Kidney capillary endothelial cell (primary cell): ENCODE measurements around the gene TBL1XR1.
"Not testable (repeated sequence)": the region's sequence is repeated elsewhere in the genome, so short reads cannot be mapped to it uniquely, and the experiment has no call there.

Experiments used
- DNase-seq: peaks from one replicate; pipeline ENCODE4 v3.0.0-alpha.2; 2018; ENCODE audit warnings: low spot score

Gene TBL1XR1

DNA sequence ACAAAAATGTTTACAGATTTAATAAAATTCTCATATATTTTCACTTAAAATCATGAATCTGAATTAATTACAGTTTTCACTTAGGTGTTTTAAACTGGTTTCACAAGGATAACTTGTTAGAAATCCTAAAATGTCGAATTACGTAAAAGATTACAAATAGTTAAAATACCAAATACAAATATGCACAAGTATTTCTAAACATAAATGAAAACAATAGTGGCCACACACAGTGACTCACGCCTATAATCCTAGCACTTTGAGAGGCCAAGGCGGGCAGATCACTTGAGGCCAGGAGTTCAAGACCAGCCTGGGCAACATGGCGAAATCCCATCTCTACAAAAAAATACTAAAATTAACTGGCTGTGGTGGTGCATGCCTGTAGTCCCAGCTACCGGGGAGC lies 10.9 kb upstream of the TBL1XR1 start:
- DNase-seq, result no peak

DNA sequence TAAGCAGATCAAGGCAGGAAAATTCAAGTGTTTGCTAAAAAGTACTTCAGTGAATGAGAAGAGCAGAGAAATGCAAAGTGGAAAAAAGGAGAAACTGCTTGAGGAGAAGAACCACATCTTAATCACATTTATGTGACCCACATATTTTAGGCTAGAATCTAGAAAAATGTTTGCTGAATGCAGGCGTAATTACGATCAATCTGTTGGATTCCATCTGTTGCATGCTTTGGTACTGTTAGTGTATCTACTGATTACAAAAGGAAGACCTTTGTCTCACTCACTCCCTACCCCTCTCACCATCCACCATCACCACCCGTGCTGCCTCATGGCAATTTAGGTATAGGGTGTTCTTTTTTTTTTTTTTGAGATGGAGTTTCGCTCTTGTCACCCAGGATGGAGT lies 9.7 kb upstream of the TBL1XR1 start:
- DNase-seq, result no peak

DNA sequence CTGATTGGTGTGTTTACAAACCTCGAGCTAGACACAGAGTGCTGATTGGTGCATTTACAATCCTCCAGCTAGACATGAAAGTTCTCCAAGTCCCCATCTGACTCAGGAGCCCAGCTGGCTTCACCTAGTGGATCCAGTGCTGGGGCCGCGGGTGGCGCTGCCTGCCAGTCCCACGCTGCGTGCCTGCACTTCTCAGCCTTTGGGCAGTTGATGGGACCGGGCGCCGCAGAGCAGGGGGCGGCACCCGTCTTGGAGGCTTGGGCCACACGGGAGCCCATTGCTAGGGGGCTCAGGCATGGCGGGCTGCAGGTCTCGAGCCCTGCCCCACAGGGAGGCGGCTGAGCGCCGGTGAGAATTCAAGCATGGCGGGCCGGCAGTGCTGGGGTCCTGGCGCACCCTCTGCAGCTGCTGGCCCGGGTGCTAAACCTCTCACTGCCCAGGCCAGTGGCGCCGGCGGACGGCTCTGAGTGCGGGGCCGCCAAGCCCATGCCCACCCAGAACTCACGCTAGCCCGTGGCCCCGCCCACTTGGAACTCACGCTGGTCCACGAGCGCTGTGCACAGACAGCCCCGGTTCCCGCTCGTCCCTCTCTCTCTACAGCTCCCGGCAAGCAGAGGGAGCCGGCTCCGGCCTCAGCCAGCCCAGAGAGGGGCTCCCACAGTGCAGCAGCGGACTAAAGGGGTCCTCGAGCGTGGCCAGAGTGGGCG lies 6.6 kb upstream of the TBL1XR1 start:
- DNase-seq, result no peak

- DNase-seq, result not testable (repeated sequence)
Measured at GRCh38 chr3:177203016-177203415, 5.7 kb upstream of the TBL1XR1 start.

DNA sequence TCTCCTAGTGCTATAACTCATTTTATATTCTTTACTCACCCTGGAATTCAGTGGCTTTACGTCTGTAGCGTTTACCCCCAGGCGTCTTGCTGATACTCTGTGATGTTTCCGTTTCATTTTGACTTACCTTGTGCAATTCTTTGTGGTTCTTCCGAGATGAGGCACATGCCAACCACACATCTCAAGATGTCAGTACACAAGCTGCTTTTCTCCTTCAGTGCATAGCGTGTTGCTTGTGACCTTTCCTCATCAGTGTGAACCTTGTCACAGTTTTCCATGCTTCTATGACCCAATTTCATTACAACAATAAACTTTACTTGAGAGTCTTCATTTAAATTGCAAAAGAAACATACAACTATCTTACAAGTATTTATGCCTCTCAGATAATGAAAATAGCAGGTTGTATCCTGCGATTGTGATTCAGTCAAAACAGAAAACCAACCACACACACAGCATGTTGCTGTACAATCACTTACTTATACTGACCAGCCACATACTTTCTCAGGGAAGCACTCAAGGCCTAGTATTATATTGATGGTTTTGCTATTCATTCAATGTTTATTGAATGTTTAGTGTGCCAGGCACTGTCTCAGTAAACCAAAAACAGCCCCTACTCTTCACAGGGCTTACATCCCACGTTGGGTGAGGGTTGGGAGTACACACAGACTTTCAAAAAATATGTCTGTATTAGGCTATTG lies 4.6 kb upstream of the TBL1XR1 start:
- DNase-seq, result no peak

DNA sequence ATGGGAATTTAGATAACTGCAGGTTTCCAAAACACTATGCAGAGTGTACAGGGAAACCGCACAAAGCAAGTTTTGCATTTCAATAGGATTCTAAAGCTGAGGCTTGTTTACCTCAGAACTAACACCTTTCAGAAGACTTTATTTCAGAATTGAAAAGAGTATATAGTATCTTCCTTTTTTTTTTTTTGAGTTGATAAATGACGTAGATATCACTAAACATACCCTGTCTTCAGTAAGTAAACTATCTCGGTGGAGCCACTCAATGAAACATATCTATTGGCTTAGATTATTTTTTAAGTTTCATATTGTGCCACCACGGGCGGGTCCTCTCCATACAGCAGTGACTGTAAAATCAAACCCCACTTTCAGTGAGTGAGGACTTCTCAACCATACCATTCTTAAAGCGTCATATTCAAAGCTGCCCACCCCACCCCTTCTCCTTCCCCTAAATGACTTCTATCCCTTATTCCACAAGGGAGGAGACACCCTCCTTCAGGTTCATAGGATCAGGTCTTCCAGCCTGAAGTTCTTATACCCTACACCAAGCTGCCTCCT lies 2.0 kb upstream of the TBL1XR1 start:
- no peak for DNase-seq

DNA sequence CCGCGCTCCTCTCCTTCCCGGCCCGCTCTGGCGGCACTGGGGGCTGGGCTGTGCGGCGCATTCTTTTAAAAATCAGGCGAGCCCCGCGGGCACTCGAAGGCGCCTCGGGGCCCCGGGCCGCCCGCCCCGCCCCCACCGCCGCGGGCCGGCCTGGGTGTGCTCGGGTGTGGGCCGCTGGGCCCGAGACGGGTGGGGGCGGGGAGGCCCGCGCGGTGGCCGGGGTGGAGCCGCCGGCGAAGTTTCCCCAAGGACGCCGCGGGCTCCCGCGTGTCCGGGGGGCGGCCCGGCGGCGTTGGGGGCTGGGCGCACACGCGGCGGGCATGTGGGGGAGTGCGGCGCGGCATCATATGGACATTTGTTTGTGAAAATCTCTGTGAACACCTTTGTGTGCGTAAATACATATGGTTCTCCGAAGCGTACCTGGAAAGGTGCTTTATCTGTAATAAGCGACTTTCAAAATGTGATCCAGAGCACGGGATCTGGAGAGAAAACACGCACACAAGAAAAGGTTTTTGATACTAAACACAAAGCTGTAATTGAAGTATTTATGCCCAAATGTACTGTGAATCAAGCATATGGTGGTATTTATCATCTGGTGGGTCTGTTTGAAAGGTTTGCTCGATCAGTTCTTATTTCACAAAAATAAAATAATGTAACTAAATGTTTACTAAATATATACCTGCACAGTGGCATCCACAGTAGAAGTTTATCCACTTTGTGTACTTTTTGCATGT lies 612 bp upstream of the TBL1XR1 start:
- peak; percentile 49 for DNase-seq

GRCh38 chr3:177196456-177197040 lies 734 bp downstream of the TBL1XR1 start:
- DNase-seq, result peak; percentile 26

GRCh38 chr3:177196008-177196455 lies 1.2 kb downstream of the TBL1XR1 start:
- peak; percentile 38 for DNase-seq

DNA sequence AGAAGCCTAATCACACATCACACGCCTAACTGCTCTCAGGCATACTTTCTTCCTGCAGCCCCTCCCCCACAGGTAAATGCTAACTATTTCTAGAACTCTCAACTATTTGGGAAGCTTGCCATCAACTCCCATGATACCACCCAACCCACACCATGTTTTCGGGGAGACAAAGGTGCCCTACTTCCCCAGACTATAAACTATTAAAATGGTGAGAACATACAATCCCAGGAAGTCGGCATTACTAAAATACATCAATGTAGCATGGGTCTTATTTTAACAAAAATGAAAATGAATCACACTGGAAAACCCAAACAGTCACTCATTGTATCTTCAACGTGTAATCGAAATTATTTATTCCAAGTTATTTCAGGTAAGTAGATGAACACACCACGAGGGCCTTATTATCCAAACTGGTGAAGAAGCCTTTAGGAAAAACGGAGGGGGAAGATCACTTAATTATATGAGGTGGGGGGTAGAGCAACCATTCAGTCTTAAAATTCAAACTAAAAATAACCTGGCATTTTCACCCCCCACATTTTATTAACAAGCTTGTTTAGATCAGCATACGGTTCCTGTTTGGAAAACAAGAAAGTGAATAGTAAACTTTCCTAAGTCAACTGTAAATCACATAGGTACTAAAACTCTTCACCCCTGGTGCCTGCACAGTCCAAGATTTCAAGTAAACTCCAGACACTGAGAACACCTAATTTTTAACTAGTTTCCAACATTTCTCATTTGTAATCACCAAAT lies 1.9 kb downstream of the TBL1XR1 start:
- peak; percentile 62 for DNase-seq

GRCh38 chr3:177194299-177194698 lies 3.0 kb downstream of the TBL1XR1 start:
- DNase-seq, result no peak

GRCh38 chr3:177193688-177194268 lies 3.5 kb downstream of the TBL1XR1 start:
- no peak for DNase-seq

DNA sequence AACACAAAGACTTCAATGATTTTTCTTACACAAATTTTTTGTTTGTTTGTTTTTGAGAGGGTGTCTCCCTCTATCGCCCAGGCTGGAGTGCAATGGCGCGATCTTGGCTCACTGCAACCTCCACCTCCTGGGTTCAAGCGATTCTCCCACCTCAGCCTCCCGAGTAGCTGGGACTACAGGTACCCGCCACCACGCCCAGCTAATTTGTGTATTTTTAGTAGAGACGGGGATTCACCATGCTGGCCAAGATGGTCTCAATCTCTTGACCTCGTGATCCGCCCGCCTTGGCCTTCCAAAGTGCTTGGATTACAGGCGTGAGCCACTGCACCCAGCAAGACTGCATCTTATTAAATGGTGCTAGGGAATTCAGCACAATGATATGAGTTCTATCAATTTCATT lies 4.0 kb downstream of the TBL1XR1 start:
- not testable (repeated sequence) for DNase-seq

GRCh38 chr3:177190756-177191681 lies 6.3 kb downstream of the TBL1XR1 start:
- no peak for DNase-seq

- not testable (repeated sequence) for DNase-seq
Measured at GRCh38 chr3:177190184-177190583, 7.1 kb downstream of the TBL1XR1 start.

DNA sequence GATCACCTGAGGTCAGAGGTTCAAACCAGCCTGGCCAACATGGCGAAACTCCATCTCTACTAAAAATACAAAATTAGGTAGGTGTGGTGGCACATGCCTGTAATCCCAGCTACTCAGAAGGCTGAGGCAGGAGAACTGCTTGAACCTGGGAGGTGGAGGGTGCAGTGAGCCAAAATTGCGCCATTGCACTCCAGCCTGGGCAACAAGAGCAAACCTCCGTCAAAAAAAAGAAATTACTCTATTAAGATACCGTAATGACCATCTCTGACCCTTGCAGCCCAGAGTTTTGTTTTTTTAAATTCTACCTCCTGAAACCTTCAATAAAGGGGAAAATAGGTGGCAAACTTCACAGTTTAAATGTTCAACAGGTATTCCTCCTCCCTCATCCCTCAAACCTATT lies 9.0 kb downstream of the TBL1XR1 start:
- not testable (repeated sequence) for DNase-seq

GRCh38 chr3:177186306-177186705 lies 11.0 kb downstream of the TBL1XR1 start:
- DNase-seq, result no peak

DNA sequence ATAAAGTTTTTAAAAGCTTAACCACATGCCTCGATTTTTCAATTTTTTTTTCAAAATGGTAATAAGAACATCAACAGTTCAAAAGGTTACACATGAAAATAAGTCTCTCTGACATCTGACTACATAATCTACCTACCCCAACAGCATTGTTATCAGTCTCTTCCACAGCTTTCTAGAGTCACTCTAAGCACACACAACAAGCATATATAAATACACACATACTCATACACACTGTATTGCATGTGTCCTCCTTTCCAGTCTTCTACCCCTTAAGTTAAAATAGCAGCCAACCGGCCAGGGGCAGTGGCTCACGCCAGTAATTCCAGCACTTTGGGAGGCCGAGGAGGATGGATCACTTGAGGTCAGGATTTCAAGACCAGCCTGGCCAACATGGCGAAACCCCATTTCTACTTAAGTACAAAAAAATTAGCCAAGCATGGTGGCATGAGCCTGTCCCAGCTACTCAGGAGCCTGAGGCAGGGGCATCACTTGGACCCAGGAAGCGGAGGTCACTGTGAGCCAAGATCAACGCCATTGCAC lies 12.2 kb downstream of the TBL1XR1 start:
- DNase-seq, result no peak

DNA sequence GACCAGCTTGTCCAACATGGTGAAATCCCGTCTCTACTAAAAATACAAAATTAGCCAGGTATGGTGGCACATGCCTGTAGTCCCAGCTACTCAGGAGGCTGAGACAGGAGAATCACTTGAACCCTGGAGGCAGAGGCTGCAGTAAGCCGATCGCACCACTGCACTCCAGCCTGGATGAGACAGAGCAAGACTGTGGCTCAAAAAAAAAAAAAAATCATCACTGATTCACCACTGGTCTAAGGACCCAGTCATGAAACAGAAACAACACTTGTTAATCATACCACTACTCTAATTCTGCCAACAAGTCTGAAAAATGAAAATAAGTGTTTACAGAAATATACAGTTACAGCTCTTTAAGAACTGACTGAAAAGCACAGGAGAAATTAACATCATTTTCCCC lies 12.7 kb downstream of the TBL1XR1 start:
- DNase-seq, result not testable (repeated sequence)

DNA sequence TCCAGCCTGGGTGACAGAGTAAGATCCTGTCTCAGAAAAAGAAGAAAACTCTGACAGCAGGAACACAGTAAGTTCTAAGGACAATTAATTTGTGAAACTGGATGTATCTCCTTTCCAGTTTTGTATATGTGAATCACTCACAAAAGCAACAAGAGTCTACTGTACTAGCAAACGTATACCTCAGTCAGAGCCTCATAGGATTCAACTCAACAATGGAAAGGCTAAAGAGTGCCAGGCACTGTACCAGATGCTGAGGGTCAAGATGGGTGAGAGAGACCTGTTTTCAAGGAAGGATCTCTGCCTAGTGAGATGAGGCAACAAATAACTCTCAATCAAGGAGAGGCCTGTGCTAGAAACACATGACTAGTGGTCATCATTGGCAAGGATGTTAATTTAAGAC lies 14.9 kb downstream of the TBL1XR1 start:
- no peak for DNase-seq
